K562 (cell line): ENCODE results near the gene PLXNA2. TPM values are rescaled to one million over a fixed set of nuclear protein-coding genes. Genes with fewer than 3 reads are reported as not detected.

ENCODE experiments used
- ATAC-seq: fragments of 200-7000 bp; cut with Tn5 transposase; 3 replicates; pipeline ENCODE4 v1.9.1; 2020; ENCODE audit warnings: moderate library complexity
- BruUV-seq: library from RNA; stranded (reverse); fragments of 400-500 nt; replicated peaks from 2 replicates; lab custom pipeline; 2021; lab: Mats Ljungman, UMichigan
- CTCF ChIA-PET: fragments of 300-600 bp; formaldehyde crosslinking; extraction: SDS; loops from one replicate; lab custom pipeline; 2021; ENCODE audit warnings: low intra/inter-chr PET ratio; lab: Yijun Ruan, JAX
- POLR2A ChIA-PET: fragments of 300-600, 350-650 bp; sonication (Branson Sonifier 250); formaldehyde crosslinking; extraction: SDS; loops from one replicate; lab custom pipeline; 2021; ENCODE audit warnings: antibody characterized with exemption, inconsistent platforms; lab: Yijun Ruan, JAX
- DNase-seq, 4 experiments: peaks; one replicate each; pipeline versions ENCODE4 v3.0.0 to v3.0.0-alpha.2; 2011 to 2018; ENCODE audit warnings: low spot score in 3 of 4, mixed read lengths in 3 of 4; ENCODE audit errors: extremely low read depth in 1 of 4
- FAIRE-seq: peaks from 2 replicates; lab custom pipeline; 2011; peaks lifted over from hg19 to GRCh38; lab: Jason Lieb, UNC
- H2AFZ ChIP-seq: 2 replicates; pipeline ENCODE4 v1.6.0; 2011; ENCODE audit warnings: low read depth, low read length, control low read depth, inconsistent platforms
- H3K27ac ChIP-seq: fragments of 200-600 bp; 3 replicates; pipeline ENCODE4 v1.8.0; 2011; ENCODE audit warnings: low read depth, mild to moderate bottlenecking, control low read depth, inconsistent platforms, low read length, moderate library complexity, mixed read lengths; ENCODE audit errors: extremely low read depth
- H3K27me3 ChIP-seq, 2 experiments: fragments of 300-600 bp in 1 of 2; 2 replicates in 1 of 2; 3 replicates in 1 of 2; pipeline versions ENCODE4 v1.6.0 to v1.8.0; 2011; ENCODE audit warnings: inconsistent platforms in 2 of 2, low read length in 2 of 2, mild to moderate bottlenecking in 1 of 2, mixed read lengths in 1 of 2, moderate library complexity in 1 of 2; ENCODE audit not compliant: control insufficient read depth in 2 of 2, insufficient read depth in 2 of 2
- H3K36me3 ChIP-seq: fragments of 300-600 bp; 3 replicates; pipeline ENCODE4 v1.8.0; 2011; ENCODE audit warnings: mild to moderate bottlenecking, low read length, inconsistent platforms; ENCODE audit not compliant: control insufficient read depth, insufficient read depth
- H3K4me1 ChIP-seq, 2 experiments: fragments of 200-600 bp in 1 of 2; replicated peaks in 1 of 2; 2 replicates in 1 of 2; 3 replicates in 1 of 2; pipeline versions ENCODE4 v1.5.1 to v1.8.0; 2011; ENCODE audit warnings: inconsistent platforms in 2 of 2, low read length in 2 of 2, mild to moderate bottlenecking in 1 of 2, mixed read lengths in 1 of 2, moderate library complexity in 1 of 2; ENCODE audit not compliant: control insufficient read depth in 2 of 2, insufficient read depth in 2 of 2
- H3K4me2 ChIP-seq: 2 replicates; pipeline ENCODE4 v1.6.1; 2011; ENCODE audit warnings: low read length, control low read depth, inconsistent platforms, mixed read lengths; ENCODE audit not compliant: insufficient read depth
- H3K4me3 ChIP-seq: fragments of 200-600 bp; sonication (generic), shearing (Covaris generic); 2 replicates; pipeline ENCODE4 v1.5.1; 2016; ENCODE audit warnings: control low read depth, inconsistent platforms
- H3K79me2 ChIP-seq: fragments of 200-600 bp; 3 replicates; pipeline ENCODE4 v1.8.0; 2011; ENCODE audit warnings: low read length, inconsistent platforms; ENCODE audit not compliant: control insufficient read depth, insufficient read depth
- H3K9ac ChIP-seq, 2 experiments: 2 replicates each; pipeline versions ENCODE4 v1.6.0 to v1.6.1; 2011; ENCODE audit warnings: low read depth in 2 of 2, low read length in 2 of 2, control low read depth in 1 of 2, inconsistent platforms in 1 of 2, mild to moderate bottlenecking in 1 of 2, mixed read lengths in 1 of 2; ENCODE audit not compliant: insufficient read depth in 1 of 2
- H3K9me1 ChIP-seq: one replicate; pipeline ENCODE4 v1.6.0; 2011; ENCODE audit warnings: inconsistent platforms, mild to moderate bottlenecking, low read length, moderate library complexity; ENCODE audit not compliant: control insufficient read depth, insufficient read depth
- H3K9me3 ChIP-seq: replicated peaks from 2 replicates; pipeline ENCODE4 v1.5.1; 2011; ENCODE audit warnings: low read depth, low read length, inconsistent platforms; ENCODE audit not compliant: control insufficient read depth, insufficient read depth
- H4K20me1 ChIP-seq: replicated peaks from 2 replicates; pipeline ENCODE4 v1.6.1; 2011; ENCODE audit warnings: low read length, inconsistent platforms, mixed read lengths; ENCODE audit not compliant: control insufficient read depth, insufficient read depth
- ARID1B ChIP-seq: fragments of 450-650 bp; IDR thresholded peaks from 2 replicates; pipeline ENCODE4 v1.6.1; 2016; ENCODE audit warnings: antibody characterized with exemption, mild to moderate bottlenecking, inconsistent platforms
- ASH1L ChIP-seq: fragments of 450-650 bp; IDR thresholded peaks from 2 replicates; pipeline ENCODE4 v1.6.1; 2018; ENCODE audit warnings: borderline replicate concordance, mild to moderate bottlenecking, low read depth; ENCODE audit not compliant: partially characterized antibody
- CSDE1 ChIP-seq, 2 experiments: fragments of 450-650 bp; IDR thresholded peaks; 2 replicates each; pipeline ENCODE4 v1.6.1; 2016; ENCODE audit warnings: mild to moderate bottlenecking in 1 of 2
- GABPB2 ChIP-seq: fragments of 250-450 bp; sonication (Bioruptor Pico); conservative IDR thresholded peaks from 2 replicates; pipeline ENCODE4 v1.5.1; 2021; ENCODE audit warnings: mild to moderate bottlenecking
- MITF ChIP-seq: IDR thresholded peaks from 2 replicates; pipeline ENCODE4 v1.6.1; 2014; ENCODE audit warnings: antibody characterized with exemption
- POLR3G ChIP-seq: IDR thresholded peaks from 2 replicates; pipeline ENCODE4 v1.6.1; 2011; ENCODE audit not compliant: insufficient read length, insufficient replicate concordance; ENCODE audit errors: extremely low read depth
- SMAD3 ChIP-seq: fragments of 450-650 bp; formaldehyde crosslinking; conservative IDR thresholded peaks from 2 replicates; pipeline ENCODE4 v1.4.0; 2020; ENCODE audit warnings: mild to moderate bottlenecking
- SPI1 ChIP-seq: IDR thresholded peaks from 2 replicates; pipeline ENCODE4 v1.6.1; 2011; ENCODE audit warnings: low read depth, low read length, control low read depth, borderline replicate concordance
- SRSF7 ChIP-seq: fragments of 200-400 bp; formaldehyde crosslinking; optimal IDR thresholded peaks from 2 replicates; pipeline ENCODE3; 2017; ENCODE audit warnings: mild to moderate bottlenecking, low read depth, low read length
- XRCC4 ChIP-seq: IDR thresholded peaks from one replicate; pipeline ENCODE4 v1.6.1; 2011; ENCODE audit not compliant: insufficient read depth, insufficient read length; ENCODE audit errors: extremely low read depth
- YBX1 ChIP-seq: fragments of 450-650 bp; IDR thresholded peaks from 2 replicates; pipeline ENCODE4 v1.7.1; 2016; ENCODE audit warnings: mild to moderate bottlenecking
- ZHX1 ChIP-seq: fragments of 150-350 bp; conservative IDR thresholded peaks from 2 replicates; pipeline ENCODE4 v1.6.1; 2014; ENCODE audit warnings: low read length
- ZNF316 ChIP-seq: fragments of 450-650 bp; IDR thresholded peaks from 2 replicates; pipeline ENCODE4 v1.6.1; 2016
- ZNF655 ChIP-seq: fragments of 250-450 bp; sonication (Bioruptor Pico); IDR thresholded peaks from 2 replicates; pipeline ENCODE4 v1.5.0; 2021
- ZNF778 ChIP-seq: fragments of 450-650 bp; formaldehyde crosslinking; IDR thresholded peaks from 2 replicates; pipeline ENCODE4 v1.4.0; 2020; ENCODE audit warnings: mild to moderate bottlenecking, moderate library complexity
- WGBS: fragments of 100-300 bp; shearing (Covaris generic); methylation state at CpG from one replicate; pipeline ENCODE4 v1.1.6; 2016; ENCODE audit warnings: low coverage, mixed read lengths; ENCODE audit not compliant: insufficient coverage; ENCODE audit errors: missing lambda C conversion rate; 5-methylcytosine and 5-hydroxymethylcytosine counted together
- in situ Hi-C: fragments of 300-500 bp; cut with MboI; formaldehyde crosslinking; loops from 4 replicates; pipeline ENCODE4 v1.15.0; 2018; ENCODE audit warnings: inconsistent platforms, mixed read lengths
- intact Hi-C: fragments of 100-400 bp; cut with micrococcal nuclease; formaldehyde crosslinking; loops from 2 replicates; pipeline ENCODE4 v1.14.2; 2022
- polyA plus RNA-seq, 8 experiments: library from polyadenylated mRNA; depleted of rRNA in 4 of 8; stranded (reverse) in 5 of 8; unstranded in 3 of 8; fragments of >200 nt; fragmentation: Nextera tagmentation in 2 of 8; fragmentation: Illumina TruSeq in 1 of 8; extraction: Ambion mirVana in 2 of 8; extraction: Trizol in 1 of 8; gene quantifications; 2 replicates each; pipeline versions ENCODE4 v1.2.1 to v1.2.3, GENCODE V29; 2011 to 2014; ENCODE audit warnings: inconsistent platforms in 1 of 8, missing spikeins in 1 of 8
- total RNA-seq, 7 experiments: library from RNA; depleted of rRNA in 6 of 7; stranded (reverse); fragments of >200 nt in 6 of 7; fragmentation: Illumina TruSeq in 2 of 7; extraction: Trizol in 2 of 7; gene quantifications; 2 replicates each; pipeline versions ENCODE4 v1.2.1 to v1.2.3, GENCODE V29; 2011 to 2021; ENCODE audit warnings: low replicate concordance in 1 of 7

Gene PLXNA2
- total and polyA plus RNA-seq, 9 of the 15 experiments (the other 6 are each of a cell fraction or from before 2014, with no cell fraction given), result 0.01 to 1.3 (median 0.32) TPM

GRCh38 chr1:208055535-208055934 is 188.6 kb downstream of the PLXNA2 start:
- DNase-seq, result no peak
- Histone ChIP-seq H3K27me3 (peaks cover 29 to 83% of the 10 kb centered on the region in 2 experiments), H3K4me2 (no peak overlapping the region), H3K79me2 (no peaks in the 10 kb centered on the region), H3K4me1 (no peaks in the 10 kb centered on the region), H3K27ac (no peak overlapping the region), H3K4me3 (no peak overlapping the region), H3K36me3 (no peaks in the 10 kb centered on the region), H4K20me1 (0 out of 2 replicates have a peak, but pooled peaks cover 9% of the 10 kb centered on the region)
- CTCF ChIA-PET, result no interaction called here
- intact Hi-C loops (no loop called here), in situ Hi-C loops (no loop called here)
- no peak for ATAC-seq
- FAIRE-seq, result no peak
- 2% methylated on average over 11 of the region's 11 CpGs for WGBS
- no TSS peak for BruUV-seq
- TF ChIP-seq ZHX1 (no peak), SPI1 (no peak), SRSF7 (no peak), SMAD3 (CRISPR knock-in tag) (no peak), MITF (no peak), ARID1B (no peak), CSDE1 (IDR thresholded peaks at IDR 0.05) (no peak), POLR3G (no peak), XRCC4 (no peak), ASH1L (no peak), YBX1 (no peak), ZNF655 (no peak), ZNF778 (CRISPR knock-in tag) (no peak), ZNF316 (no peak), GABPB2 (no peak)
- TF ChIP-seq, all 486 proteins: peak for 0
- Histone ChIP-seq H3K9me1 (no peaks in the 10 kb centered on the region), H2AFZ (no peak overlapping the region), H3K9ac (no peak overlapping the region), H3K9me3 (no peaks in the 10 kb centered on the region)
- POLR2A ChIA-PET, result interaction anchor here (0.6 to 1.0 kb wide), 2 partner anchors 14 to 632 kb away, joined by 3 read pairs; no protein-coding TSS in a partner anchor
